Measurements from ENCODE around the gene CCT6B. TPM values are rescaled to one million over a fixed set of nuclear protein-coding genes. Genes with fewer than 3 reads are reported as not detected.
"Not testable (repeated sequence)": the region's sequence is repeated elsewhere in the genome, so short reads cannot be mapped to it uniquely, and the experiment has no call there.

CCT6B gene
- total RNA-seq, 1 donor from 2014 or later, result 2.6 TPM

- H3K27me3 ChIP-seq (ENCODE audit: insufficient read depth, low read length), result no peaks in the 10 kb centered on the region
- no peak overlapping the region for H3K27ac ChIP-seq (ENCODE audit: low read depth, low read length)
- FAIRE-seq (no peak), DNase-seq (ENCODE audit: low read depth) (no peak)
- no peaks in the 10 kb centered on the region for H3K79me2 ChIP-seq (ENCODE audit: insufficient read depth, low read length)
- H2AFZ ChIP-seq (ENCODE audit: low read depth, low read length), result no peak overlapping the region
- no peak overlapping the region for H3K27ac Mint-ChIP-seq (ENCODE audit: unreplicated experiment)
- no peaks in the 10 kb centered on the region for H3K9me3 ChIP-seq (ENCODE audit: insufficient read depth, low read depth, low read length)
- peaks cover 13% of the 10 kb centered on the region for H3K4me1 Mint-ChIP-seq (ENCODE audit: low read depth, unreplicated experiment)
- peaks cover 5% of the 10 kb centered on the region for H3K4me1 ChIP-seq (ENCODE audit: insufficient read depth, low read length)
- H3K4me3 ChIP-seq (ENCODE audit: insufficient read depth, low read depth, low read length), result no peak overlapping the region
- H3K4me2 ChIP-seq (ENCODE audit: low read length), result no peak overlapping the region
- H3K4me3 Mint-ChIP-seq (ENCODE audit: unreplicated experiment), result no peak overlapping the region
- TF ChIP-seq, protein P1, sequence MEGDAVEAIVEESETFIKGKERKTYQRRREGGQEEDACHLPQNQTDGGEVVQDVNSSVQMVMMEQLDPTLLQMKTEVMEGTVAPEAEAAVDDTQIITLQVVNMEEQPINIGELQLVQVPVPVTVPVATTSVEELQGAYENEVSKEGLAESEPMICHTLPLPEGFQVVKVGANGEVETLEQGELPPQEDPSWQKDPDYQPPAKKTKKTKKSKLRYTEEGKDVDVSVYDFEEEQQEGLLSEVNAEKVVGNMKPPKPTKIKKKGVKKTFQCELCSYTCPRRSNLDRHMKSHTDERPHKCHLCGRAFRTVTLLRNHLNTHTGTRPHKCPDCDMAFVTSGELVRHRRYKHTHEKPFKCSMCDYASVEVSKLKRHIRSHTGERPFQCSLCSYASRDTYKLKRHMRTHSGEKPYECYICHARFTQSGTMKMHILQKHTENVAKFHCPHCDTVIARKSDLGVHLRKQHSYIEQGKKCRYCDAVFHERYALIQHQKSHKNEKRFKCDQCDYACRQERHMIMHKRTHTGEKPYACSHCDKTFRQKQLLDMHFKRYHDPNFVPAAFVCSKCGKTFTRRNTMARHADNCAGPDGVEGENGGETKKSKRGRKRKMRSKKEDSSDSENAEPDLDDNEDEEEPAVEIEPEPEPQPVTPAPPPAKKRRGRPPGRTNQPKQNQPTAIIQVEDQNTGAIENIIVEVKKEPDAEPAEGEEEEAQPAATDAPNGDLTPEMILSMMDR (IDR thresholded peaks at IDR 0.05; ENCODE audit: insufficient read depth, low read depth, low read length), result no peak
- no peak for TF ChIP-seq EZH2 (IDR thresholded peaks at IDR 0.05; ENCODE audit: insufficient read depth, low read length)
- no peak overlapping the region for H3K9ac ChIP-seq (ENCODE audit: low read length)
- H3K9me3 Mint-ChIP-seq (ENCODE audit: unreplicated experiment), result no peaks in the 10 kb centered on the region
- no peaks in the 10 kb centered on the region for H4K20me1 ChIP-seq (ENCODE audit: insufficient read depth, low read length)
- no peaks in the 10 kb centered on the region for H3K36me3 ChIP-seq (ENCODE audit: insufficient read depth, low read length)
- peaks cover 2% of the 10 kb centered on the region for H3K36me3 Mint-ChIP-seq (ENCODE audit: low read depth, unreplicated experiment)
- H3K27me3 Mint-ChIP-seq (ENCODE audit: low read depth, unreplicated experiment), result no peaks in the 10 kb centered on the region
These were observed 13.8 kb upstream of the CCT6B start for GRCh38 chr17:34974794-34975785.

GRCh38 chr17:34974179-34974578 lies 12.9 kb upstream of the CCT6B start:
- H3K4me1 Mint-ChIP-seq (ENCODE audit: low read depth, unreplicated experiment), result peaks cover 9% of the 10 kb centered on the region
- no peak for FAIRE-seq
- DNase-seq (ENCODE audit: low read depth), result no peak
- no peak overlapping the region for H3K4me3 Mint-ChIP-seq (ENCODE audit: unreplicated experiment)
- Histone ChIP-seq H3K79me2 (ENCODE audit: insufficient read depth, low read length) (no peaks in the 10 kb centered on the region), H3K4me1 (ENCODE audit: insufficient read depth, low read length) (no peaks in the 10 kb centered on the region), H2AFZ (ENCODE audit: low read depth, low read length) (no peak overlapping the region), H3K36me3 (ENCODE audit: insufficient read depth, low read length) (no peaks in the 10 kb centered on the region), H3K27me3 (ENCODE audit: insufficient read depth, low read length) (no peaks in the 10 kb centered on the region), H3K9ac (ENCODE audit: low read length) (no peak overlapping the region), H3K4me3 (ENCODE audit: insufficient read depth, low read depth, low read length) (no peak overlapping the region), H4K20me1 (ENCODE audit: insufficient read depth, low read length) (no peaks in the 10 kb centered on the region), H3K27ac (ENCODE audit: low read depth, low read length) (no peak overlapping the region), H3K4me2 (ENCODE audit: low read length) (no peak overlapping the region), H3K9me3 (ENCODE audit: insufficient read depth, low read depth, low read length) (no peaks in the 10 kb centered on the region)
- no peak overlapping the region for H3K27ac Mint-ChIP-seq (ENCODE audit: unreplicated experiment)
- no peaks in the 10 kb centered on the region for H3K27me3 Mint-ChIP-seq (ENCODE audit: low read depth, unreplicated experiment)
- H3K9me3 Mint-ChIP-seq (ENCODE audit: unreplicated experiment), result no peaks in the 10 kb centered on the region
- TF ChIP-seq, protein P1 (IDR thresholded peaks at IDR 0.05; ENCODE audit: insufficient read depth, low read depth, low read length), result no peak
- TF ChIP-seq EZH2 (IDR thresholded peaks at IDR 0.05; ENCODE audit: insufficient read depth, low read length), result no peak
- H3K36me3 Mint-ChIP-seq (ENCODE audit: low read depth, unreplicated experiment), result peaks cover 4% of the 10 kb centered on the region

DNA sequence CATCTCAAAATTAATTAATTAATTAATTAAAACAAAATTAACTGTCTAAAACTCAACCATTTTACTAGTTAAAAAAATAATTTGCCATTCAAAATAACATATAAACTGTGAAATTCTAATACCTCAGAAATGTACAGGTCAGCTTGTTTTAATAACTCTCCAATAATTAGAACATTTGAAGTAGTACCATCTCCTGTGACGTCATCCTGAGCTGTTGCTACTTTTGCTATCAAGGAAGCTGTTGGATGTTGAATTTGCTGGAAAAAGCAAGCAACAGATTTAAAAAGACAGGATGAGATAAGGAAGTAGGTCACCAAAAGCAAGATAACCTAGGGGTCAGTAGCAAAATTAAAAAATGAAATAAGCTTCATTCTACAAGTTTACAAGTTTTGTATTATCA lies 2.8 kb downstream of the CCT6B start:
- Histone ChIP-seq H3K9ac (ENCODE audit: low read length) (no peak overlapping the region), H3K4me1 (ENCODE audit: insufficient read depth, low read length) (peaks cover 16% of the 10 kb centered on the region), H3K36me3 (ENCODE audit: insufficient read depth, low read length) (no peaks in the 10 kb centered on the region), H3K27me3 (ENCODE audit: insufficient read depth, low read length) (no peaks in the 10 kb centered on the region), H4K20me1 (ENCODE audit: insufficient read depth, low read length) (no peaks in the 10 kb centered on the region), H3K9me3 (ENCODE audit: insufficient read depth, low read depth, low read length) (no peaks in the 10 kb centered on the region), H3K27ac (ENCODE audit: low read depth, low read length) (no peak overlapping the region), H3K79me2 (ENCODE audit: insufficient read depth, low read length) (peaks cover 21% of the 10 kb centered on the region), H3K4me3 (ENCODE audit: insufficient read depth, low read depth, low read length) (no peak overlapping the region), H2AFZ (ENCODE audit: low read depth, low read length) (no peak overlapping the region), H3K4me2 (ENCODE audit: low read length) (no peak overlapping the region)
- no peak overlapping the region for H3K27ac Mint-ChIP-seq (ENCODE audit: unreplicated experiment)
- H3K4me1 Mint-ChIP-seq (ENCODE audit: low read depth, unreplicated experiment), result peaks cover 8% of the 10 kb centered on the region
- H3K4me3 Mint-ChIP-seq (ENCODE audit: unreplicated experiment), result no peak overlapping the region
- peaks cover 1% of the 10 kb centered on the region for H3K9me3 Mint-ChIP-seq (ENCODE audit: unreplicated experiment)
- no peak for TF ChIP-seq EZH2 (IDR thresholded peaks at IDR 0.05; ENCODE audit: insufficient read depth, low read length)
- TF ChIP-seq, protein P1 (IDR thresholded peaks at IDR 0.05; ENCODE audit: insufficient read depth, low read depth, low read length), result no peak
- DNase-seq (ENCODE audit: low read depth) (no peak), FAIRE-seq (no peak)
- H3K36me3 Mint-ChIP-seq (ENCODE audit: low read depth, unreplicated experiment), result no peaks in the 10 kb centered on the region
- peaks cover 3% of the 10 kb centered on the region for H3K27me3 Mint-ChIP-seq (ENCODE audit: low read depth, unreplicated experiment)

GRCh38 chr17:34950780-34951179 lies 10.5 kb downstream of the CCT6B start:
- not testable (repeated sequence) for H3K4me1 ChIP-seq (ENCODE audit: insufficient read depth, low read length); H3K79me2 ChIP-seq (ENCODE audit: insufficient read depth, low read length); H3K4me2 ChIP-seq (ENCODE audit: low read length); H3K9me3 ChIP-seq (ENCODE audit: insufficient read depth, low read depth, low read length); DNase-seq (ENCODE audit: low read depth); H3K27me3 ChIP-seq (ENCODE audit: insufficient read depth, low read length); H3K36me3 ChIP-seq (ENCODE audit: insufficient read depth, low read length); H3K9me3 Mint-ChIP-seq (ENCODE audit: unreplicated experiment); H3K27ac ChIP-seq (ENCODE audit: low read depth, low read length); H3K4me1 Mint-ChIP-seq (ENCODE audit: low read depth, unreplicated experiment); H3K4me3 ChIP-seq (ENCODE audit: insufficient read depth, low read depth, low read length); H4K20me1 ChIP-seq (ENCODE audit: insufficient read depth, low read length); H3K9ac ChIP-seq (ENCODE audit: low read length); H3K36me3 Mint-ChIP-seq (ENCODE audit: low read depth, unreplicated experiment); H2AFZ ChIP-seq (ENCODE audit: low read depth, low read length); FAIRE-seq; H3K4me3 Mint-ChIP-seq (ENCODE audit: unreplicated experiment); H3K27ac Mint-ChIP-seq (ENCODE audit: unreplicated experiment); H3K27me3 Mint-ChIP-seq (ENCODE audit: low read depth, unreplicated experiment)

All from astrocyte (in vitro differentiated cells and primary cell).